Type B pancreatic cell (in vitro differentiated cells): ENCODE measurements around the gene CXCL6. TPM values are rescaled to one million over a fixed set of nuclear protein-coding genes. Genes with fewer than 3 reads are reported as not detected.

Experiments used
- DNase-seq: peaks from one replicate; pipeline ENCODE4 v3.0.0; 2021; ENCODE audit warnings: mixed read lengths; ENCODE audit not compliant: unreplicated experiment; ENCODE audit errors: extremely low spot score
- H3K27ac Mint-ChIP-seq: 2 replicates; pipeline ENCODE4 v1.8.0; 2021; ENCODE audit warnings: mild to moderate bottlenecking, mixed read lengths
- H3K27me3 Mint-ChIP-seq: 2 replicates; pipeline ENCODE4 v1.8.0; 2021; ENCODE audit warnings: mixed read lengths
- H3K36me3 Mint-ChIP-seq: 2 replicates; pipeline ENCODE4 v1.8.0; 2021; ENCODE audit warnings: mixed read lengths
- H3K4me1 Mint-ChIP-seq: one replicate; pipeline ENCODE4 v1.8.0; 2021; ENCODE audit warnings: mixed read lengths; ENCODE audit not compliant: unreplicated experiment
- H3K4me3 Mint-ChIP-seq: 2 replicates; pipeline ENCODE4 v1.8.0; 2021; ENCODE audit warnings: mild to moderate bottlenecking, mixed read lengths
- H3K9me3 Mint-ChIP-seq: 2 replicates; pipeline ENCODE4 v1.8.0; 2021; ENCODE audit warnings: mixed read lengths
- CTCF ChIP-seq: fragments of 200-600 bp; sonication (generic); conservative IDR thresholded peaks from 2 replicates; pipeline ENCODE4 v1.5.0; 2021; ENCODE audit warnings: antibody characterized with exemption, mild to moderate bottlenecking
- total RNA-seq: library from RNA; stranded (reverse); gene quantifications from 2 replicates; pipeline ENCODE4 v1.2.1, GENCODE V29; 2021; ENCODE audit warnings: low replicate concordance

The CXCL6 gene
- total RNA-seq, 1 donor from 2014 or later: 1.9 TPM

- H3K4me3 Mint-ChIP-seq: peak overlapping the region; percentile 65
- H3K9me3 Mint-ChIP-seq: no peaks in the 10 kb centered on the region
- peaks cover 72% of the 10 kb centered on the region for H3K27me3 Mint-ChIP-seq
- H3K27ac Mint-ChIP-seq: no peak overlapping the region
- no peaks in the 10 kb centered on the region for H3K36me3 Mint-ChIP-seq
- DNase-seq: no peak
- peaks cover 11% of the 10 kb centered on the region for H3K4me1 Mint-ChIP-seq
- no peak for TF ChIP-seq CTCF
These were observed 34.3 kb downstream of the CXCL6 start for GRCh38 chr4:73870768-73871167.

DNA sequence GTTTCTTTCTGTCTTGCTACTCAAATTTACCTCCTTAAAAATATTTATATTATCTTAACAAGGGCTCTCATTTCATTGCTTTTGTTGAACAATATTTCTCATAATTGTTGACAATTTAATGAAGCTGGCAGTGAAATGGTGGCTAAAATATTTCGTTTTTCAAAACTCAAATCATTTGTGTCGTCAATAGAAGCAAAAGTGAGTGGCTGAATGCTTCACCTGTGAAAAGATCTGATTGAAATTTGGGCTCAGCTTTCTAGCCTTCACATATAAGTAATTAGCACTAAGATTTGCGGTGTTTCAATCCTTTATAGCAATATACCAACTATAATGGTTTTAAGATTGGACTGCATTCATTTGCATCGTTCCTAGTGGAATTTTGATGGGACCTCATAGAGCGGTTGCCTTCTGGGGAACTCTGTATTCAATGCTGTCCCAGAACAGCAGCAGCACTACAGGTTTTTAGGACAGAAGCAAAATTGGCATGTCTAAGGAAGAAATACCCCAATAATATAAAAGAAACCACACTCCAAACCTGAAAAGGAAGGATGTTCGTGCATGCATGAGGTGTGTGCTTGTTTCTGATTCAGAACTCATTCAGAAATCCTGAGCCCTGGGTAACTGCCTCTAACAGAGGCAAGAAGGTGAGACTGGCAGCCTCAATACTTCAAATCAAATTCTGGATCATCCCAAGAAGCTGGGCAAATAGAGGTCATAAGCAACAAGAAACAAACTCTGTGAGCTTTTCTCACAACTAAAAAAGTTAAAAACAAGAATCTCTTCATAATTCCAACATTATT lies 35.2 kb downstream of the CXCL6 start:
- Mint-ChIP-seq H3K4me3 (no peak overlapping the region), H3K36me3 (no peaks in the 10 kb centered on the region), H3K4me1 (peaks cover 11% of the 10 kb centered on the region), H3K9me3 (no peaks in the 10 kb centered on the region), H3K27me3 (peaks cover 68% of the 10 kb centered on the region), H3K27ac (no peak overlapping the region)
- DNase-seq: no peak
- TF ChIP-seq CTCF: no peak

DNA sequence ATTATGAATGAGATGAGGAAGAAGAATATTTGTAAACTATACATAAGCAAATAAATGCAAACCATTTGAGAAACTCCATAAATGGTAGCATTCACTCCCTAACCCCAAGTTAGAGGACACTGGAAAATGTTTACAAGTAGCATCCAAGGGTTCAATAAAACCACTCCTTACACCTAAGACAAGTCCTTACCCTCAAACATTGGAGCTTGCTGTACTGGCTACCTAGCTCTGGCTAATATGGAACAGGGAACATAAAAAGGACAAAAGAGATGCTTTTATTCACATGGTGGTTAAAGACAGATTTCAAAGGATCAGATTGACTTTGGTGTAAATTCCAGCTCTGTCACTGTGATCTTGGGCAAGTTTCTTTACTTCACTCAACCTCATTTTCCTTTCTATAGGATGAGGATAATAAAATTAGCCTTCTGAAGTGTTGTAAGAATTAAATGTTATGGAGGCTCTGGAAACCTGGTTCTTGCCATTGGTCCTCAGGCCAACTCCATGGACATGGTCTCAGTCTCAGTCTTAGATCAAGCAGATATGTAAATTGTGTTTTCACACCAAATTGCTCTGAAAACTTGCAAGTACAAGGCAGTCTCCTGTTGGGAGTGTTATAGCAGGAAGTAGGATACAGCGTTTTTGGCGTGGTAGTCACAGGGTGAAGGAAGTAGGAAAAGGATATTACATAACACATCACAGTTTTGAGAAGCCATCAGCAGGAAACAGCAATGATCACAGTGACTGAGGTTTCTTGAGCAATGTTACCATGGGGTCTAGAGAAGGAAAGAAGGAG lies 36.0 kb downstream of the CXCL6 start:
- Mint-ChIP-seq H3K27me3 (peaks cover 60% of the 10 kb centered on the region), H3K4me1 (peaks cover 11% of the 10 kb centered on the region), H3K9me3 (no peaks in the 10 kb centered on the region), H3K27ac (no peak overlapping the region), H3K4me3 (no peak overlapping the region), H3K36me3 (no peaks in the 10 kb centered on the region)
- TF ChIP-seq CTCF: no peak
- DNase-seq: no peak

DNA sequence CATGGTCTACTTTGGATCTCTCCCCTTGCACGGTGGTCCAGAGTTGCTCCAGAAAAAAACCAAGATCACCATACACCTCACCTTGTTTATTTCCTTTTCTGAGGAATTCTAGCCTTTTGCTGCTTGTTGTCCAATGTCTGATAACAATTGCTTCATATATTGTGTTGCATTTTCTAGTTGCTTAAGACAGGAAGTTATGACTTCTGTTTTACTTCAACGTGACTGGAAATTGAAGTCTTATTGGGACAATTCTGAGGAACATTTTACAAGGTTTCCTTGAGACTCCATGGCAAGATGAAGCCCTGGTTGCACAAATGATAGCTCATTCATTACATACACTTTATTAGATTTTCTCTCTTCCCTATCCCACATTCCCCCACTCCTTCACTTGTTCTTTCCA lies 37.9 kb downstream of the CXCL6 start:
- Mint-ChIP-seq H3K4me3 (no peak overlapping the region), H3K9me3 (no peaks in the 10 kb centered on the region), H3K27ac (no peak overlapping the region), H3K4me1 (peaks cover 11% of the 10 kb centered on the region), H3K27me3 (peaks cover 48% of the 10 kb centered on the region), H3K36me3 (no peaks in the 10 kb centered on the region)
- no peak for DNase-seq
- TF ChIP-seq CTCF: no peak

DNA sequence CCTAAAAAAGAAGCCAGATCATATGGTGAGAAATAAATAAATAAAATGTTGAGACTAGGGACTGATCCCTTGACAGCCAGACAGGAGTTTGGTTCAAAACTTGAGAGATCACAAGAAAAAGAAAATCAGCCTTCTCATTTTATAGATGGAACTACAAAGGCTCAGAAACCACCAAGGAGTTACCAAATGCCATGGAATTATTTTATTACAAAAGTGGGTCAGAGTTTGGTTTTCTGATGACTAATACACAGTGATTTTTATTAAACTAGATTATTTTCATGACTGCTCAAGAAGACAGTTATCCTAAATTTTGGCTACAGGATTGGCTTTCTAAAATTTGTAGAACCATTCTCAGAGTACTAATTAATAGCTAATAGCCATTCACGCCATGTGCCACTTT lies 38.9 kb downstream of the CXCL6 start:
- Mint-ChIP-seq H3K36me3 (no peaks in the 10 kb centered on the region), H3K27me3 (peaks cover 38% of the 10 kb centered on the region)

More for the DNA sequence above, 38.9 kb downstream of the CXCL6 start:
- no peak overlapping the region for H3K4me3 Mint-ChIP-seq
- peaks cover 6% of the 10 kb centered on the region for H3K4me1 Mint-ChIP-seq
- no peak for DNase-seq
- TF ChIP-seq CTCF: no peak
- no peak overlapping the region for H3K27ac Mint-ChIP-seq
- H3K9me3 Mint-ChIP-seq: no peaks in the 10 kb centered on the region
